H1 (cell line): Measurements from ENCODE around the gene ZNF521. TPM values are rescaled to one million over a fixed set of nuclear protein-coding genes. Genes with fewer than 3 reads are reported as not detected.

Experiments
- BRCA1 ChIP-seq: IDR thresholded peaks from 2 replicates; pipeline ENCODE4 v1.6.1; 2012; ENCODE audit warnings: low read depth, low read length, improper control_type of control experiment
- GABPA ChIP-seq: IDR thresholded peaks from 2 replicates; pipeline ENCODE4 v1.6.1; 2011; ENCODE audit warnings: mild to moderate bottlenecking, low read length, moderate library complexity, borderline replicate concordance; ENCODE audit not compliant: insufficient read depth
- polyA plus RNA-seq, 7 experiments: library from polyadenylated mRNA; depleted of rRNA in 3 of 7; stranded (reverse) in 5 of 7; unstranded in 2 of 7; fragments of >200 nt in 5 of 7; fragments of 200-250 nt in 2 of 7; gene quantifications; 1 replicate in 5 of 7; 2 replicates in 1 of 7; 4 replicates in 1 of 7; pipeline versions ENCODE4 v1.2.1 to v1.2.3, GENCODE V29; 2011 to 2013; ENCODE audit warnings: missing spikeins in 2 of 7, mixed read lengths in 2 of 7
- total RNA-seq: library from RNA; stranded (reverse); fragmentation: NEBNext Ultra II Directional; extraction: Animal tissue kit (Norgen Biotek cat#: 25700); gene quantifications from 2 replicates; pipeline ENCODE4 v1.2.1, GENCODE V29; 2021

ZNF521 gene
- total and polyA plus RNA-seq, 2 of the 8 experiments (the other 6 are each of a cell fraction or from before 2014, with no cell fraction given), result 9.5 to 15.8 TPM

- no peak for TF ChIP-seq BRCA1
- no peak for TF ChIP-seq GABPA
Observed at GRCh38 chr18:25256439-25256838, 95.5 kb downstream of the ZNF521 start (continued).
